Fibroblast of lung (primary cell): ENCODE results near the gene PMFBP1.

ENCODE experiments used
- CTCF ChIP-seq, 2 donors: IDR thresholded peaks in 1 of 2; conservative IDR thresholded peaks in 1 of 2; 1 replicate in 1 of 2; 2 replicates in 1 of 2; pipeline ENCODE4 v1.5.1; 2011 to 2012; ENCODE audit warnings: low read length in 2 of 2, control low read depth in 1 of 2, inconsistent platforms in 1 of 2, low read depth in 1 of 2, mild to moderate bottlenecking in 1 of 2
- EZH2 ChIP-seq: IDR thresholded peaks from 2 replicates; pipeline ENCODE4 v1.5.1; 2012; ENCODE audit warnings: low read length, control low read depth, mild to moderate bottlenecking; ENCODE audit errors: missing control alignments

GRCh38 chr16:72083778-72084404, 88.1 kb downstream of the PMFBP1 start:
- TF ChIP-seq EZH2 (no peak), CTCF (conservative IDR thresholded peaks at IDR 0.05 in 1 of 2, IDR thresholded peaks at IDR 0.05 in 1 of 2; ENCODE audit: low read depth in 1 of 2, low read length in 2 of 2) (no peak)
